ENCODE data around the gene MRPL40.
A peak's percentile ranks its signal among the peaks of the same experiment; 100 is the strongest.

The MRPL40 gene

DNA sequence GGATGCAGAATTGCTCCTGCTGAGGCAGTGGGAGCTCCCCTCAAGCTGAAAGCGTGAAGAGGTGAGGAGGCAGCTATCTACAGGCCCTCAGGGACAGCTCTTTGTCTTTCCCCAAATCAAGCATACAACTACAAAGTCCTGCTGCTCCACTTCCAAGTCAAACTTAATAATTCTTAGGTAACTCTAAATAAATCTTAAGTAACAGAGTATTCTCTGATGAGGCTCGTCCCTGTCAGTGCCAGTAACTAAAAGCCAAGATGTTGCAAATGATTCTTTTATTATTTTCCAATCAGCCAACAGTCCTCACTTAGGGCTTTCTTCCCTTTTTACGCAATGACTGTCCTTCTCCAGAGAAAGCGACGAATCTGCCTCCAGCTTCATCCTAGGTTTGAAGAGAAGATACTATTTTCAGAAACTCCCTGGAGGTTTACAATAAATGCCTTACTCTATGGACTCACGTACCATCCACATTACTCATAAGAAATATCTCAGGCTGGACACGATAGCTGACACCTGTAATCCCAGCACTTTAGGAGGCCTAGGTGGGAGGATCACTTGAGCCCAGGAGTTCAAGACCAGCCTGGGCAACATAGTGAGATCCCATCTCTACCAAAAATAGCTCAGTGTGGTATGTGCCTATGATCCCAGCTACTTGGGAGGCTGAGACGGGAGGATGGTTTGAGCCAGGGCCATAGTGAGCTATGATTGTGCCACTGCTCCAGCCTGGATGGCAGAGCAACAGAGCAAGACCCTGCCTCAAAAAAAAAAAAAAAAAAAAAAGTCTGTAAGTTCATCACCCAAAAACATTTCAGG, 18.2 kb downstream of the MRPL40 start:
- POLR2A ChIA-PET: interaction anchor here (1.0 kb wide), 1 partner anchor 29 kb away, joined by 3 read pairs; the partner anchor contains the start of genes CDC45 and UFD1
- H3K4me1 ChIP-seq (ENCODE audit: control insufficient read depth, insufficient read depth, low read length): no peaks in the 10 kb centered on the region
- no peak overlapping the region for H3K4me3 ChIP-seq (ENCODE audit: low read depth, low read length)
- peaks cover 11 to 73% of the 10 kb centered on the region in 2 experiments; a peak in 2 of 3 replicates for H3K36me3 ChIP-seq (ENCODE audit: control insufficient read depth in 2 of 2, insufficient read depth in 1 of 2, low read length in 2 of 2)
- no peaks in the 10 kb centered on the region for H3K9me3 ChIP-seq (ENCODE audit: control insufficient read depth, insufficient read depth, low read depth, low read length)
- no peak overlapping the region for H3K27ac ChIP-seq (ENCODE audit: extremely low read depth, low read depth, low read length)
- TF ChIP-seq ZNF335 (tag by site-specific recombination; conservative IDR thresholded peaks at IDR 0.05) (no peak), ZNF121 (tag by site-specific recombination; IDR thresholded peaks at IDR 0.05) (peak; percentile 93), ZBTB17 (tag by site-specific recombination; IDR thresholded peaks at IDR 0.05) (peak; percentile 47)
- CTCF ChIA-PET: interaction anchor here (0.6 to 3.6 kb wide), 4 partner anchors 23 to 272 kb away, joined by 3 to 11 read pairs (median 3); partner anchors contain the start of gene SLC25A1

DNA sequence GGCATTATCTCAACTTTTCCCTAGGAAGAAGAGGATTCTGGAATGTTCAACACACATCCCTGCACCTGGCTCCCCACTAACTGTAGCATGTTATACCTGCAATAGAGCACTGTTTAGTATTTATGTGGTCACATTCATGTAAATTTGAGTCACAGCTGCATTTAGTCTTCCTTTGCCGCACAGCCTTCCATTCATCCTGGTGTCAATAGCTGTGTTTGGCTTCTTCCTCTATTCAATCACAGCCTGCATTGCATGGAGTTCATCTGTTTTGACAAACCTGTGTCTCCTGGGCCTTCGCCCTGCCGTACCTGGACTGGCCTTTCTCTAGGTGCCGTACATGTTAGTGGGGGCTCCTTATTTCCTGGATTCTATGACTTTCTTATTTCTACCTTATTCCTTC, 19.2 kb downstream of the MRPL40 start:
- TF ChIP-seq ZNF121 (tag by site-specific recombination; IDR thresholded peaks at IDR 0.05): no peak
- no peak for TF ChIP-seq ZNF248 (tag by site-specific recombination; IDR thresholded peaks at IDR 0.05)
- no peak for TF ChIP-seq ZNF777 (tag by site-specific recombination; IDR thresholded peaks at IDR 0.05; ENCODE audit: borderline replicate concordance)
- no peak for TF ChIP-seq ZNF544 (tag by site-specific recombination; IDR thresholded peaks at IDR 0.05)
- no peak for TF ChIP-seq ZNF560 (tag by site-specific recombination; IDR thresholded peaks at IDR 0.05; ENCODE audit: borderline replicate concordance)
- TF ChIP-seq ZNF488 (tag by site-specific recombination; IDR thresholded peaks at IDR 0.05): no peak
- TF ChIP-seq, protein P1, sequence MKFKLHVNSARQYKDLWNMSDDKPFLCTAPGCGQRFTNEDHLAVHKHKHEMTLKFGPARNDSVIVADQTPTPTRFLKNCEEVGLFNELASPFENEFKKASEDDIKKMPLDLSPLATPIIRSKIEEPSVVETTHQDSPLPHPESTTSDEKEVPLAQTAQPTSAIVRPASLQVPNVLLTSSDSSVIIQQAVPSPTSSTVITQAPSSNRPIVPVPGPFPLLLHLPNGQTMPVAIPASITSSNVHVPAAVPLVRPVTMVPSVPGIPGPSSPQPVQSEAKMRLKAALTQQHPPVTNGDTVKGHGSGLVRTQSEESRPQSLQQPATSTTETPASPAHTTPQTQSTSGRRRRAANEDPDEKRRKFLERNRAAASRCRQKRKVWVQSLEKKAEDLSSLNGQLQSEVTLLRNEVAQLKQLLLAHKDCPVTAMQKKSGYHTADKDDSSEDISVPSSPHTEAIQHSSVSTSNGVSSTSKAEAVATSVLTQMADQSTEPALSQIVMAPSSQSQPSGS (tag by site-specific recombination; IDR thresholded peaks at IDR 0.05; ENCODE audit: low read depth): no peak
- TF ChIP-seq, protein P2, sequence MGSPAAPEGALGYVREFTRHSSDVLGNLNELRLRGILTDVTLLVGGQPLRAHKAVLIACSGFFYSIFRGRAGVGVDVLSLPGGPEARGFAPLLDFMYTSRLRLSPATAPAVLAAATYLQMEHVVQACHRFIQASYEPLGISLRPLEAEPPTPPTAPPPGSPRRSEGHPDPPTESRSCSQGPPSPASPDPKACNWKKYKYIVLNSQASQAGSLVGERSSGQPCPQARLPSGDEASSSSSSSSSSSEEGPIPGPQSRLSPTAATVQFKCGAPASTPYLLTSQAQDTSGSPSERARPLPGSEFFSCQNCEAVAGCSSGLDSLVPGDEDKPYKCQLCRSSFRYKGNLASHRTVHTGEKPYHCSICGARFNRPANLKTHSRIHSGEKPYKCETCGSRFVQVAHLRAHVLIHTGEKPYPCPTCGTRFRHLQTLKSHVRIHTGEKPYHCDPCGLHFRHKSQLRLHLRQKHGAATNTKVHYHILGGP (tag by site-specific recombination; IDR thresholded peaks at IDR 0.05): no peak
- TF ChIP-seq, protein P3, sequence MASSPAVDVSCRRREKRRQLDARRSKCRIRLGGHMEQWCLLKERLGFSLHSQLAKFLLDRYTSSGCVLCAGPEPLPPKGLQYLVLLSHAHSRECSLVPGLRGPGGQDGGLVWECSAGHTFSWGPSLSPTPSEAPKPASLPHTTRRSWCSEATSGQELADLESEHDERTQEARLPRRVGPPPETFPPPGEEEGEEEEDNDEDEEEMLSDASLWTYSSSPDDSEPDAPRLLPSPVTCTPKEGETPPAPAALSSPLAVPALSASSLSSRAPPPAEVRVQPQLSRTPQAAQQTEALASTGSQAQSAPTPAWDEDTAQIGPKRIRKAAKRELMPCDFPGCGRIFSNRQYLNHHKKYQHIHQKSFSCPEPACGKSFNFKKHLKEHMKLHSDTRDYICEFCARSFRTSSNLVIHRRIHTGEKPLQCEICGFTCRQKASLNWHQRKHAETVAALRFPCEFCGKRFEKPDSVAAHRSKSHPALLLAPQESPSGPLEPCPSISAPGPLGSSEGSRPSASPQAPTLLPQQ (tag by site-specific recombination; IDR thresholded peaks at IDR 0.05): no peak
- TF ChIP-seq ZNF221 (tag by site-specific recombination; IDR thresholded peaks at IDR 0.05; ENCODE audit: borderline replicate concordance): no peak
- TF ChIP-seq ZNF600 (tag by site-specific recombination; IDR thresholded peaks at IDR 0.05): no peak
- no peak for TF ChIP-seq ZFP69B (tag by site-specific recombination; IDR thresholded peaks at IDR 0.05)
- TF ChIP-seq ZNF394 (tag by site-specific recombination; IDR thresholded peaks at IDR 0.05; ENCODE audit: borderline replicate concordance): no peak
- TF ChIP-seq ZNF202 (tag by site-specific recombination; IDR thresholded peaks at IDR 0.05; ENCODE audit: borderline replicate concordance): no peak
- TF ChIP-seq ZNF624 (tag by site-specific recombination; IDR thresholded peaks at IDR 0.05): no peak
- TF ChIP-seq, protein P4, sequence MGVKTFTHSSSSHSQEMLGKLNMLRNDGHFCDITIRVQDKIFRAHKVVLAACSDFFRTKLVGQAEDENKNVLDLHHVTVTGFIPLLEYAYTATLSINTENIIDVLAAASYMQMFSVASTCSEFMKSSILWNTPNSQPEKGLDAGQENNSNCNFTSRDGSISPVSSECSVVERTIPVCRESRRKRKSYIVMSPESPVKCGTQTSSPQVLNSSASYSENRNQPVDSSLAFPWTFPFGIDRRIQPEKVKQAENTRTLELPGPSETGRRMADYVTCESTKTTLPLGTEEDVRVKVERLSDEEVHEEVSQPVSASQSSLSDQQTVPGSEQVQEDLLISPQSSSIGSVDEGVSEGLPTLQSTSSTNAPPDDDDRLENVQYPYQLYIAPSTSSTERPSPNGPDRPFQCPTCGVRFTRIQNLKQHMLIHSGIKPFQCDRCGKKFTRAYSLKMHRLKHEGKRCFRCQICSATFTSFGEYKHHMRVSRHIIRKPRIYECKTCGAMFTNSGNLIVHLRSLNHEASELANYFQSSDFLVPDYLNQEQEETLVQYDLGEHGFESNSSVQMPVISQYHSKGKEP (tag by site-specific recombination; IDR thresholded peaks at IDR 0.05): no peak
- no peak for TF ChIP-seq YY1 (tag by site-specific recombination; IDR thresholded peaks at IDR 0.05)
- TF ChIP-seq ZNF707 (tag by site-specific recombination; IDR thresholded peaks at IDR 0.05): no peak
- no peak for TF ChIP-seq ZFP37 (tag by site-specific recombination; IDR thresholded peaks at IDR 0.05)
- TF ChIP-seq YY2 (tag by site-specific recombination; IDR thresholded peaks at IDR 0.05): no peak
- ChIA-PET CTCF (interaction anchor here (3.6 kb wide), 1 partner anchor 22 kb away, joined by 11 read pairs; no protein-coding TSS in a partner anchor), POLR2A (interaction anchor here (0.6 to 1.0 kb wide), 2 partner anchors 17 to 276 kb away, joined by 3 to 5 read pairs; no protein-coding TSS in a partner anchor)
- Histone ChIP-seq H3K9me3 (ENCODE audit: control insufficient read depth, insufficient read depth, low read depth, low read length) (no peaks in the 10 kb centered on the region), H3K36me3 (ENCODE audit: control insufficient read depth in 2 of 2, insufficient read depth in 1 of 2, low read length in 2 of 2) (peaks cover 11 to 80% of the 10 kb centered on the region in 2 experiments; a peak in 2 of 3 replicates), H3K4me3 (ENCODE audit: low read depth, low read length) (no peak overlapping the region), H3K4me1 (ENCODE audit: control insufficient read depth, insufficient read depth, low read length) (no peaks in the 10 kb centered on the region), H3K27ac (ENCODE audit: extremely low read depth, low read depth, low read length) (no peak overlapping the region)
